Measurements from ENCODE around the gene TADA2B. TPM values are rescaled to one million over a fixed set of nuclear protein-coding genes. Genes with fewer than 3 reads are reported as not detected.
A peak's percentile ranks its signal among the peaks of the same experiment; 100 is the strongest.

TADA2B gene
- total and polyA plus RNA-seq, 2 experiments from 2014 or later, result 3.6 to 11.4 TPM

DNA sequence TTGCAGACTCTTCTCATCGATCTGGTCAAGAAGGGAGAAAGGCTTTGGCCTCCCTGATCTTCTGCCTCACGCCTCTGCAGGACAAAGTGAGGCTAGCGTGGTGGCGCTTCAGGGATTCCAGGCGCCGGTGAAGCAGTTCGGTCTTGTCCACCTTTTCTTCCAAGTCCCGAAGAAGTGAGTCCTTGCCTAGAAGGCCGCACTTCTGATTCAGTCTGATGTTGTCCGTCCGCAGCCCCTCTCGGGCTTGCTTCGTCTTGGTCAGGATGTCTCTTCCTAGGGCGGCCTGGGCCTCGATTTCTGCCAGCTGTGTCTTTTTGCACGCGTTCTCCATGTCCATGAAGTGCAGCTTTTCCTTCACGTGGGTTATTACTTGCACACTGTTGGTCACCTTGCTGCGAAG is 1.9 kb upstream of the TADA2B start:
- DNase-seq (ENCODE audit: low spot score), result no peak
- Histone ChIP-seq H3K79me2 (replicated peaks; ENCODE audit: insufficient read depth) (peaks cover 25% of the 10 kb centered on the region), H2AFZ (no peak overlapping the region), H3K4me2 (no peak overlapping the region), H3K4me1 (ENCODE audit: insufficient read depth) (peaks cover 9% of the 10 kb centered on the region; the same call in 1 of the 2 replicates), H3K36me3 (ENCODE audit: insufficient read depth) (no peaks in the 10 kb centered on the region), H3K27ac (ENCODE audit: low read depth) (no peak overlapping the region), H3F3A (replicated peaks; ENCODE audit: low read depth) (0 out of 2 replicates have a peak, but pooled peaks cover 3% of the 10 kb centered on the region), H3K27me3 (ENCODE audit: insufficient read depth) (peaks cover 32% of the 10 kb centered on the region), H4K20me1 (replicated peaks; ENCODE audit: insufficient read depth) (peaks cover 21% of the 10 kb centered on the region), H3K4me3 (no peak overlapping the region; the same call in 1 of the 2 replicates), H3K9me2 (ENCODE audit: insufficient read depth) (no peaks in the 10 kb centered on the region)
- no peak overlapping the region for H3K27ac Mint-ChIP-seq
- H3K9me3 Mint-ChIP-seq, result no peaks in the 10 kb centered on the region; the same call in 1 of the 3 replicates
- no peaks in the 10 kb centered on the region; the same call in 2 of the 3 replicates for H3K36me3 Mint-ChIP-seq (ENCODE audit: low read depth)
- peaks cover 31% of the 10 kb centered on the region for H3K4me1 Mint-ChIP-seq
- TF ChIP-seq EZH2 (IDR thresholded peaks at IDR 0.05; ENCODE audit: low read depth, unreplicated experiment) (no peak), POLR2AphosphoS5 (IDR thresholded peaks at IDR 0.05; ENCODE audit: low read depth) (no peak), JUNB (IDR thresholded peaks at IDR 0.05; ENCODE audit: unreplicated experiment) (no peak), ZNF114 (CRISPR knock-in tag; IDR thresholded peaks at IDR 0.05) (no peak), ZNF462 (CRISPR knock-in tag; IDR thresholded peaks at IDR 0.05) (no peak)
- TF ChIP-seq, protein P1, sequence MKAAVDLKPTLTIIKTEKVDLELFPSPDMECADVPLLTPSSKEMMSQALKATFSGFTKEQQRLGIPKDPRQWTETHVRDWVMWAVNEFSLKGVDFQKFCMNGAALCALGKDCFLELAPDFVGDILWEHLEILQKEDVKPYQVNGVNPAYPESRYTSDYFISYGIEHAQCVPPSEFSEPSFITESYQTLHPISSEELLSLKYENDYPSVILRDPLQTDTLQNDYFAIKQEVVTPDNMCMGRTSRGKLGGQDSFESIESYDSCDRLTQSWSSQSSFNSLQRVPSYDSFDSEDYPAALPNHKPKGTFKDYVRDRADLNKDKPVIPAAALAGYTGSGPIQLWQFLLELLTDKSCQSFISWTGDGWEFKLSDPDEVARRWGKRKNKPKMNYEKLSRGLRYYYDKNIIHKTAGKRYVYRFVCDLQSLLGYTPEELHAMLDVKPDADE (IDR thresholded peaks at IDR 0.05), result no peak
- ATAC-seq, result no peak
- H3K4me3 Mint-ChIP-seq, result peak overlapping the region; percentile 85; the same call in 1 of the 3 replicates
- peaks cover 25% of the 10 kb centered on the region for H3K27me3 Mint-ChIP-seq (ENCODE audit: insufficient read depth, low read depth, poor library complexity)

All from GM23338 (cell line).